Islet precursor cell (in vitro differentiated cells): ENCODE results near the gene BRIP1.
A peak's percentile ranks its signal among the peaks of the same experiment; 100 is the strongest.

Experiments used
- DNase-seq: peaks from one replicate; pipeline ENCODE4 v3.0.0-alpha.2; 2018

The BRIP1 gene

GRCh38 chr17:61648587-61648986 is 214.7 kb downstream of the BRIP1 start:
- DNase-seq, result no peak

- no peak for DNase-seq
These were observed 216.3 kb downstream of the BRIP1 start for GRCh38 chr17:61647047-61647446.

GRCh38 chr17:61646482-61646881 is 216.8 kb downstream of the BRIP1 start:
- DNase-seq, result no peak

- DNase-seq, result no peak
These were observed 217.4 kb downstream of the BRIP1 start for GRCh38 chr17:61645920-61646319.

GRCh38 chr17:61644800-61645774 is 218.2 kb downstream of the BRIP1 start:
- DNase-seq, result no peak

- DNase-seq, result no peak
These were observed 220.6 kb downstream of the BRIP1 start for GRCh38 chr17:61642768-61643167.

GRCh38 chr17:61641715-61642114 is 221.6 kb downstream of the BRIP1 start:
- DNase-seq, result no peak

GRCh38 chr17:61641084-61641483 is 222.2 kb downstream of the BRIP1 start:
- DNase-seq, result no peak

- no peak for DNase-seq
These were observed 223.5 kb downstream of the BRIP1 start for GRCh38 chr17:61639818-61640217.

- DNase-seq, result no peak
These were observed 225.2 kb downstream of the BRIP1 start for GRCh38 chr17:61638087-61638486.

- peak; percentile 69 for DNase-seq
These were observed 227.4 kb downstream of the BRIP1 start for GRCh38 chr17:61635913-61636432.

- no peak for DNase-seq
These were observed 228.3 kb downstream of the BRIP1 start for GRCh38 chr17:61634942-61635538.

- DNase-seq, result no peak
These were observed 229.3 kb downstream of the BRIP1 start for GRCh38 chr17:61634011-61634539.

GRCh38 chr17:61632826-61633225 is 230.5 kb downstream of the BRIP1 start:
- no peak for DNase-seq

GRCh38 chr17:61631800-61632199 is 231.5 kb downstream of the BRIP1 start:
- DNase-seq, result no peak
